Measurements from ENCODE around the gene NAV2.

NAV2 gene

DNA sequence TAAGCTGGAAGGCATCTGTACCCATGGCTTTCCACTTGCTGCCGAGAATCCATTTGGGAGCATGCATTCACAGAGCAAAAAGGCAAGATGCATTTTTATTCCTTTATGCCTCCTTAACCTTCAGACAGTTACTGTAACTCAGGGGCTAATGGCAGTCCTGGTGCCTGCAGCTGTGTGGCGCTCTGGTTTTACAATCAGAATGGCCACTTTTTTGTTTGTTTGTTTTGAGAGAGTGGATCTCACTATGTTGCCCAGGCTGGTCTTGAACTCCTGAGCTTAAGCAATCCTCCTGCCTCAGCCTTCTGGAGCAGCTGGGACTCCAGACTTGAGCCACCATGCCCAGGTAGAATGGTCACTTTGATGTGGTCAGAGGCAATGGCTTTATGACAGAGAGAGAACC, 101.8 kb downstream of the NAV2 start:
- DNase-seq: no peak

DNA sequence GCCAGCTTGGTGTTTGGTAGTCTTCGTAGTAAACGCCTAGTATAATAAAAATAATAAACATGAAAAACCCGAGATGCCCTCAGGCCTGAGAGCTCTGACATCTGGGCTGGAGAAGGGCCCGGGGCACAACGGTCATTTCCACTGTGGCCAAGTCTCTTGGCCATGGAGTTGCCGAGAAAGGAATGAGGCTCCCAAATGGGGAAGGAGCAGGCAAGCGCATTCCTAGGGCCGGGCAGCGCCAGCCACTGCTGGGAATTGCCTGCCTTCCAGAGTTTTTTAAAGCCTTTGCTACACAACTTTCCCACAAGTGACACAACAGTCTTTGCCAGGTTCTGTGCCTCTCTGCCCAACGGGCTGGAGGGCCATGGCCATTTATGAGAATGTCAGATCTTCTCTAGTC, 103.4 kb downstream of the NAV2 start:
- DNase-seq: no peak

DNA sequence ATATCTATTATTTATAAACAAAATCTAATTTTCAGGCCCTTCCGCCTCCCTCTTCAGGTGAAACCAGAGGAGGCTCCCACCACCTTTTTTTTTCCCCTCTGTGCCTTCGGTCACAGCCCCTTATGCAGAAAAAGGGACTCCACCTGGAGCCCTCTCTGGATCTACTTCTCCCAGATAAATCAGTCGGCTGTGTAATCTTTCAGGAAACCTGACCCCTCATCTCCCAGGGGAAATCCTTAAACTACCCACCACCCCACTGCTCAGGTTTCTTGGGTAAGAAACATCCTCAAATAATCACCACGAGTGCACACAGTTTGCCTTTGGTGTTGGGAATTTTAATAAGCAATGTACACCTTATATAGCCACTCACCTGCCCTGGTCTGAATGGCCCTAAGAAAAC, 104.2 kb downstream of the NAV2 start:
- DNase-seq: no peak

DNA sequence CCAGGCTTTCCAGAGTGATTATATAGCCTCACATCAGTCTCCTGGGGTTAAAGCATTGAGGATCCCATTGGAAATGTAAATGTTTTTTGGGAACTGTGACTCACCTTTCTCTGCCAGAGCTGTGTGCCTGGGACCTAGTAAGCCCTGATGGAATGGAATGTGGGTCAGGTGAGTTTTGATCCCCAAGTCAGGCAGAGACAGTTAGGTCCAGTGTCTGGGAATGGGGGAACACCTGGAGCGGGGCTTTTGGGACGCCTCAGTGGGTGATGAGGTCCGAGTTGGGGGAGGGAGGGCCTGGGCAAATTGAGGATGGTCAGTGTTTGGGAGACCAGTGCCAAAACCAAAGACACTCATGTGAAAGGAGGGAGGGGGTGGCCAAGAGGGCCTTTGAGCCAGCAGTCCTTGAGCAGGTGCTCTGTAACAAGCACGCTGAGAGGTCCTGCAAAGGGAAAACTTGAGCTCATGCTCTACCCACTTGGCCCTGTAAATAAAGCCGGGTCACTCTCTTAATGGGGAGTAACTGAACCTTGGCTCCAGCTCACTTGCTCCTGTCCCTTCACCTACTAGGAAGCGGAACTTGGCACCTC, 104.7 kb downstream of the NAV2 start:
- no peak for DNase-seq

DNA sequence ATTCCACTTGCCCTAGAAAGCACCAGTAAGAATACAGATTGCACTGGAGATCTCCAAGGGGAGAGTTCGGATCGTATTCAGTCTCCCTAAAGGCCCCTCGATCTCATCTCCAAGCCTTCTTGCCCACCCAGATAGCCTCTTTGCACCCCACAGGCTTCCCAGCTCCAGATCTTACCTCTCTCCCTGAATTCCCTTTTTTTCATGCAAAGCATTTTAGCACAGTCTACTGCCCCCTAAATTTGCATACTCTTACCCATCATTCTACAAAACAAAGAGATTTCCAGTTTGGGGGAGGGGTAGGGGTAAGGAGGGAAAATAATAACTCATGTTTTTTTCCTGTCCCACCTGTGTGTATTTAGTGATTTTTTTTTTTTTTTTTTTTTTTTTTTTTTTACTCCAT, 105.2 kb downstream of the NAV2 start:
- DNase-seq: no peak

DNA sequence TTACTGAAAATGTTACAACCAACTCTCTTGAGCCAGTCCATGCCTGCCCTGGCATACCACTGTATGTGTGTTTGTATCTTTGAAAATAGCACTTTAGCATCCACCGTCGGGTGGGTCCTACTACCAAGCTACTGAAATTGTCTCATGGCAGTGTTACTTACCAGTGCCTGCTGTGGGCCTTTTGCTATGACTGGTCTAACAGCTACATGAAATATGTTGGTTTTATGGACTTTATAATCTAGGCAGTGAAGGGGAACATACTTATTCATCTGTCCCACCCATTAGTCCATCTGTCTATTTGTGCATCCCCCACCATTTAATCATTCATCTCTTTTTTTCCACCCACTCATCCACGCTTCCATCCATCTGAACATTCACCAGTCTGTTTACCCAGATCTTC, 106.0 kb downstream of the NAV2 start:
- DNase-seq: no peak

DNA sequence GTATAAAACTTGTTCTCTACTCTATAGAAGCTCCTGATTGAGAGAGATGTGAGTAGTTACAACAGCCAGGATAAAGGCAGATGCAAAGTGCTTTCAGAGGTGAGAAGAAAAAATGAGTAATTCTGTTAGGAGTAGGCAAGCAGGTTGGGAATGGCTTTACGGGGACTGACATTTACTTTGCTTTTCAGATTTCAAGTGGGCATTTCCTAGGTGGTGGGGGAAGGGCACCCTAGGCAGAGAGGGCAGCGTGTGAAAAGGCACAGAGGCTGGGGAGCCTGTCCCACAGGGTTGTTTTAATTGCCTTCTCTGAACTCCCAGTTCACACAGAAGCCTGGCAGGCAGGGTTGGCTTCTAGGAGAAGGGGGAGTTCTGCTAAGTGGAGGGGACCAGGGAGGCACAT, 106.5 kb downstream of the NAV2 start:
- no peak for DNase-seq

DNA sequence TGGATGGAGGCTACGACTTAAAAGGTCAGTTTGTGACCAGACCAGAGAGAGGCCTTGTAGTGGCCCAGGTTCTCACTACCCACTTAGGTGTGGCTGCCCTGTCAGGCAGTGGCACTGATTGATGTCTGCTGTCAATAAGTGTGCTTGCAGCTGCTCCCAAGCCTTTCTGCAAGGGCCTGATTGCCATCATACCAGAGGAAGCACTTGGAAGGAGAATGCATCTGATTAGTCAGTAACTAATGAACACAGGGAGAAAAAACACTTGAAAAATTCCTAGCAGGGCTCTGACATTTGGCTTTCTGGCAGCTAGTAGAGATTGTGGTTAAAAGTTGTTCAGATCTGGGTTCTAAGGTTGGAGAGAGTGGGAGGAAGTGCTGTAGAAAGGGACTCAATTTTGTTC, 107.5 kb downstream of the NAV2 start:
- no peak for DNase-seq

DNA sequence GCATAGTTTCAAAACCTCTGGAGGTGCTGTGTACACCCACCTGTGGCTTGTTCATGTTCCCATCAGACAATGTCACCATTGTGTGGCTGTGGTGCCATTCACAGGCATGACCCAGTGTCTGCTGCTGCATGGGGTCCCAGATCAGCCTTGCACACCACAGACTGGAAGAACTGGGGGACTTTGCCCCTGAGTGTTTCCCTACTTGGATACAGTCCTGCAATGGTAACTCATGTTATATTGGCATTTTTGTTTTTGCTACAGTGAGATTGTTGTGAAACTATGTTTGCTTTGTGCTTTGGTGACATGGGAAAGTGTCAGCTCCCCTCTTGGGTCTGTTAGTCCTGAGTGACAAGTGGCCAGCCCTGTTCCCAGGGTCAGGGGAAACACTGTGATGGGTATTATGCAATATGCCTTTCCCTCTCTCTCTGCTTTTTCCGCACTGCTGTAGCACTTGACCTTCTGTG, 108.8 kb downstream of the NAV2 start:
- no peak for DNase-seq

DNA sequence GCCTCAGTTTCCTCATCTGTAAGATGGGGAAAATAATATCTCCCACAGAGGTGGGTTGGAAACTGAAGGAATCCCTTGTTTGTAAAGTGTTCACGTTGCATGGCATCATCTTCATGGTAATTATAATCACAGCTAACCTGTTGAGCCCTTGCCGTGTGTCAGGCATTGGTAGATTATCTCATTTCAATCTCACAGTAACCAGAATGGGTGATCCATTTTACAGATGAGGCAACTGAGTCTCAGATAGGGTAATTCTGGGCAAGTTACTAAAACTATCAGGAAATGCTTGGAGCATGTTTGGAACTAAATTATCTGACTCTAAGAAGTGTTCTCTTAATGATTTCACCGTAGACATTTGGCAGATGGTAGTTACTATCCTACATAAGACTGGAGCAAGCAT, 109.4 kb downstream of the NAV2 start:
- no peak for DNase-seq

DNA sequence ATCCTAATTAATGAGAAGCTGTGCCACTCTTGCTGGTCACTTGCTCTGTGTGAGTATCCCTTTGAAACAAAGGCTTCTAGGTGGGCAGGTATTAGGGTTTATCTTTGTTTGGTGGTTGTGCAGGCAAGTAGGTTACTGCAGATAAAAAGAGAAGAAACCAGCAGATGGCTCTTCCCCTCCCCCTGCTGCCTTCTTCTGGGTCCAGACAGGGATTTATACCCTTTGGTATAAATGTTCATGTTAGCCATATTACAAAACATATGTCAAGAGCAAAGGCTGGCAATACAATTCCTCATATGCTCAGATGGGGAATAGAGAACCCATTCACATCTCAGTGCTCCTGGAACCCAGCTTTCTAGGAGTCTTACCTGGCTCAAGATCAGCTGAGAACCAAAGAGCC, 109.9 kb downstream of the NAV2 start:
- no peak for DNase-seq

DNA sequence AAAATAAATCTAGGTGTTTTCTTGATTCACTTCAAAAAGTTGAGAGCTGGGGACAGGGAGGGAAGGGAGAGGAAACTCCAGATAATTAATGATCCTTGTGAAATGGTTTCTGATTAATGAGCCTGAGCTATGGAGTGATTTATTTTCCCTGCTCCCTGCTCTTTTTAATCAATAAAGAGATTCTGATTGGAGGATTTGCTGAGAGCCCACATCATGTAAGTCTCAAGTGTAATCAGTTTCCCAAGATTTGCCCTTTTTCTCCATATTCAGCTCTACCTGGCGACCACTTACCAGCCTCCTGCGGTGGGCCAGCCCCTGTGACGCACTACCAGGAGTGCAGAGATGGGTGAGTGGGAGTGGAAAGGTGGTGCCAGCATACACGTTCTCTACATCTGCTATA, 114.0 kb downstream of the NAV2 start:
- DNase-seq: no peak

DNA sequence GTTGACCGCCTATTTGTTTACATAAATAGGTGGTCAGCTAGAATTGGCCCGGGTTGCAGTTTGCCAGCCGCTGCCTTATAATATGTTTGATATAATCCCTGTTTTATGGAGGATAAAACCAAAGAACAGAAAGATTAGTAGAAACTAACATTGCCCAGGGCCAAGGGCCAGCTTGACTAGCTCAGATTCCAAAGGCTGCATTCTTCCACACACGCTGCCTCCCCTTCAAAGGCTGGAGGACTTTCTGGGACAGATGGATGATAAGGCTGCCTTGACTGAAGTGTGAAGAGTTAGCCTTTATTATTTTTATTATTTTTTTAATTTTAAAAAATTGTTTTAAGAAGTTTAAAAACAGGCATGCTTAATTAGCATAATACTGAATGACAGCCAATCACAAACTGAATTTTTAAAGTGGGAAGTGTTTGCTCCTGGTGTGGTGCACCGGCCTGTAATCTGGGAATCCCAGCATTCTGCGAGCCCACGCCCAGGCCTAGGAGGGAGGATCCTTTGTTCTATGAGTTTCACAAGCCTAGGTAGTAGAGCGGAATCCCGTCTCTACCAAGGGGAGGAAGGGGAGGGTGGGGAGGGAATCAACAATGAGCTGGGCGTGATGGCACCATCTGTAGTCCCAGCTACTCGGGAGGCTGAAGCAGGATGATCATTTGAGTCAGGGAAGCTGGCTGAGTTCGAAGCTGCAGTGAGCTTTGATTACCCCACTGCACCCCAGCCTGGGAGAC, 114.9 kb downstream of the NAV2 start:
- DNase-seq: no peak

DNA sequence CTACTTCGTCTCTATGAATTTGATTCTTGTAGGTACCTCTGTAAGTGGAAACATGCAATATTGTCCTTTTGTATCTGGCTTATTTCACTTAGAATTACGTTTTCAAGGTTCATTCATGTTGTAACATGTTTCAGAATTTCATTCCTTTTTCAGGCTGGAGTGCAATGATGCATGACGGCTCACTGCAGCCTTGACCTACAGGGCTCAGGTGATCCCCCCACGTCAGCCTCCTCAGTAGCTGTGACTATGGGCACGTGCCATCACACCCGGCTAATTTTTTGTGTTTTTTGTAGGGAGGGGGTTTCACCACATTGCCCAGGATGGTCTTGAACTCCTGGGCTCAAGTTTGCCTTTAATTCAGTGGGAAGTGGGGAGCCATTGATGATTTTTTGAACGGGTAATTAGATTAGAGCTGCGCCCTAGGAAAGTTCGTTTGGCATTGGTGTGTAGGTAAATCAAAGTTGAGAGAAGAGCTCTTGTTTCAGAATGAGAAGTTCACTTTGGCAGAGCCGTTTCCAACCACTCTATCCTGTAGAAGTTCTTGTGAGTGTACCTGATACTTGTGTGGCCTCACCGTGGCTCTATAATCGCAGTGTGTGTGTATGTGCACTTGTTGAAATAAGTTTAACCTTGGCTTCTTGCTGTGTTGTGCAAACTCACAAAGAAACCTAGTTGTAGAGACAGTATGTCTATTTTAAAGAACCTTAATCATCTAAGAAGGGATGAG, 115.9 kb downstream of the NAV2 start:
- no peak for DNase-seq

DNA sequence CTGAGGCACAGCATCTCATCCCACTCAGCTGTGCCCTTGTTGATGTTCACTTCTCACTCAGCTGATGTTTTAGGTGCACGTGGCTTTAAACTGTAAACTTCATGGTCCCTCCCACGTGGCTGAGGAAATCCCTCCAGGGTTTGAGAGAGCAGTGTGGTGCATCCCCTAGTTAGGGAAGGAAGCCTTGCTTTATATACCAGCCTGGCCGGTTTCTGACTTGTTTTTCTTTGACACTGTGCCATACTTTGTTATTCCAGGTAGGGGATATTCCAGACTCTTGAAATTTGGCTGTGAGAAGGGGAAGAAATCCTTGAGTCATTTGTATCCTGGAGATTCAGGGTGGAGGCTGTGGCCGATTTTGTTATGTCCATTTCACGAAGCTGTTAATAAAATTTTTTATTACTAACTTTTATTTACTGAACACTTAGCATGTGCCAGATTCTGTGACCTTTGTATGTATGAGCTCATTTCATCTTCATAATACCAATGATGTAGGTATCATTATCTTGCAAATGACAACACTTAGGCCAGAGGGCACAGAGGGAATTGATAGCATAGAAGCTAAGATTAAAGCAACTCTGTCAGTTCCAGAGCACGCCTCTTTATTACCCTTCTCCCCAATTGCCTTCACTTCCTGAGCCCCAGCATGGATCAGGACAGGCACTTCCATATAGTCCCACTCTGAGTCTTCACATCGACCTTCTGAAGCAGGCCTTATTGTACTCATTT, 116.6 kb downstream of the NAV2 start:
- DNase-seq: no peak

DNA sequence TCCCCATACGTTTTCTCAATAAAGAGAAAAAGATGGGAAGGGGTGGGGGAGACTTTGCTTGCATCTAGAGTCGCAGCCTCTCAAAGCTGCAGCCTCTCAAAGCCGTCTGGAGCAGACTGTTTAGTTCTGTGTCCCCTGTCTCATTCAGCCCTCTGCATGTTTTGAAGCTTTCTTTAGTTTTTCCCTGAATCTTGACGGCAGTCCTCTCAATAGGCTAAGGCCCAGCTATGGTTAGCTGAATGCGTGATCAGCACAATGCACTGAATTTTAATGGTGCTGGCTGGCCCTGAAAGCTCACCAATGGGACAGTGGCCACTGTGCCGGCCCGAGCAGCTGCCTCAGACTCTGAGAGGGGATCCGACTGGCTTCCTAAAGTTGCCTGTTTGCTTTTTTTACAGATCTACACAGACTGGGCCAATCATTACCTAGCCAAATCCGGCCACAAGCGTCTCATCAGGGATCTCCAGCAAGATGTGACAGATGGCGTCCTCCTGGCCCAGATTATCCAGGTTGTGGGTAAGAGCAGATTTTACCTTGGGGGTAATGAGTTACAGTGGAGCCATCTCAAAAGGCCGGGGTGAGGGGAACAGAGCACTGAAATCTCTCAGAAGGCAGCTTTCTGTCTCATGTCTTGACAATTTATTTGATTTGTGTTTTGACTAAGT, 119.6 kb downstream of the NAV2 start:
- DNase-seq: no peak

DNA sequence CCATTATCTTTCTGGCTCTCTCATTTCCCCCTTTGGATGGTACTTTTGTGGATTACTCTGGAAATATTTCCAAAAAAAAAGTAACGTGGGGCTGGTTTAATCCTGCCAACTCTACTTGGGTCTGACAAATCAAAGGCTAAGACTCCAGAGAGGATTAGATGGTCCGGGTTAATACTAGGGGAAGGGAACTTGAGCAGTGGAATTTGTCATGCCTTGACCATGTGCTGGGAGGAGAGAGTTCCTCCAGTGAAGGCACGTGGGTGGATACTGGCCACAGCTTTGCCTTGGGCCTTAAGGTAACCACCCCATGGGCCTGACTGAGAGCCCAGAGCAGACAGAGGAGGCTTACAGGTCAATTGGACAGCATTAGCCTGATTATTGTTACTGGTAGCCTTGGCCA, 120.3 kb downstream of the NAV2 start:
- DNase-seq: no peak

DNA sequence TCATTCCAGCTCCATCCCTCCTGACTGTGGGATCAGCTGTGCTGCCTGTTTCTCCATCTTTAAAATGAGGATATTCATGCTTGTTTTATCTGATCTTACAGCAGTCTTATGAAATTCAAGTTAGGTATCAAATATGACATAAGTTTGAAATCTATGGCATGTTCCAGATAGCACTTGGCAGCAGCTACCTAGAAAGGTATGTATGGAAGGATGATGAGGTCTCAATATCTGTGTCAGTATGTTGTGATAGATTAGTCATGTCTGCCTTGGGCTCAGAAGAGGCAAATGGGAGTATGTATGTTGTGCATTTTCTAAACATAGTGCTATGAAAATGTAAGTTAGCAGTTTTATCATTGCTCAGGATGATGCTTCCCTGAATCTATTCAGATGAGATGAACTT, 122.1 kb downstream of the NAV2 start:
- DNase-seq: no peak

DNA sequence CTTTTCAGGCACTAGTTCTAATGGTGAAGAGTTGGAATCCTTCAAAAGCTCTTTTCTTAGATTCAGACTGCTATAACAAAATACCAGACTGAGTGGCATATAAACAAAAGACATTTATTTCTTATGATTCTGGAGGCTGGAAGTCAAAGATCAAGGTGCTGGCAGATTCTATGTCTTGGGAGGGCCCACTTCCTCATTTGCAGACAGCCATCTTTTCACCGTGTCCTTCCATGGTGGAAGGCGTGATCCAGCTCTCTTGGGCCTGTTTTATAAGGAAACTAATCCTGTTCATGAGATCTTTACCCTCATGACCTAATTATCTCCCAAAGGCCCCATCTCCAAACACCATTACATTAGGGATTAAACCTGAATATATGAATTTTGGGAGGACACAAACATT, 124.0 kb downstream of the NAV2 start:
- DNase-seq: no peak

DNA sequence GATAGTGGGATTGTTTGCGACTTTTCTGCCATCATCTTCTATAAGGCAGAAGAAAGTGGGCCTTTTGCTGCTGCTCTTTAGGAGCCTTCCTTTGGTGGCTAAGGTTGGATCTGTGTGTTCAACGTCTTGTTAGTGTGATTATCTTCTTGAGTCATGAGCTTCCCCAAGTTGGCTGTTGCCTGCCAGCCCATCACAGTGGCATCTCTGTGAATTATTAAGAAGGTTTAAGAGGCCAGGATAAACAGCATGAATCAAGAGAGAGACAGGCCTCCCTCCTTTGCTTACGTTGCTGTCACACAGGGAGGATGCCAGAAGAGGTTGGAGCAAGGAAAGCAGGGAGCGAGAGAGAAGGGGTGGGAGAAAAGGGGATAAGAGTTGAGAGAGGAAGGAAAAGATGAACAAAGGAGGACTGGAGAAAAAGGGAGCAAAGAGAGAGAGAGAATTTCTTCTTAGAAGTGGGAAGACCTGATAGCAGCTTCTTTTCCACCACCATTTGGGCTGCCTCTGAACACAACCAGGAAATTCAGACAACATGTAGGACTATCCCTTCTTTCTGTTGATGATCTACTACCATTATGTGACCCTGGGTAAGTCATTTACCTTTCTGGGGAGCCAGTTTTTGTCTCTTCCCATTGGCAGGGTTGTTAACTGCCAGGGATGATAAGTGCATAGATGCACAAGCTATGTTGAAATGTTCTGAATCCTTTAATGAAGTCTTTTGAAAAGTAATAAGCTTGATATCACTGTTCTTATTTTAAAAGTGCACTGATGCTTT, 126.5 kb downstream of the NAV2 start:
- no peak for DNase-seq

DNA sequence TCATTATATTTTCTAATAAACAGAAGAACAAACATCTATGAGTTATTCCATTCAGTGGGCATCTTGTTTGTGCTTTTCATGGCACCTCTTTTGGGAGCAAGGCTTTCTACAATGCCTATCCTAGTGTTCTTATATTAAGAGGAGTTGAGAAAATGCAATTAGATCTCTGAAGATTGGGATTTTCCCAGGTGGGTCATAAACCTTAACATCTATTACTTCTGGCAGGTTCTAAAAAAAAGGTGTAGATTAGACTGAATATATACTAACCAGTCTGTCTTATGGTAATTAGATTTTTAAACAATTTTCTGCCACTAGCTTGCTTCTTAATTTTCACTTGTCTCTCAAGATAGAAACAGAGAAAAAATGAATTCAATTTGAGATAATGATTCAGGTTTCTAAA, 128.3 kb downstream of the NAV2 start:
- DNase-seq: no peak

DNA sequence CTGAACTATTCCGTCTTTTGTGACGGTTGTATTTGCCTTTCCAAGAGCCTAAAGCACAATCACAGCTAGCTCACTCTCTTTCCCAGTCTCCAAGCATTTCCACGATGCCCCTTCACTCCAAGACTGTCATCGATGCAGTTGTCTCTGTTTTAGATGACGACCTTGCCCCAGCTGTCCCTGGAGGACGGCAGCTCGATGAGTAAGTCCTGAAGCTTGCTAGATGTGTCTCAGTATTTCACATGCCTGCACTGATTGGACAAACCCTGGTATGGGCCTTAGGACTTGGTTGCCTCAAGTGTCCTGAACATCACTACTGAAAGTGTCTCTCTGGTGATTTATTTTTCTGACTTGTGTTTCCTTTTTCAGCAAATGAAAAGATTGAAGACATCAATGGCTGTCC, 129.9 kb downstream of the NAV2 start:
- no peak for DNase-seq
